ENCODE data around the gene PAX5.

The PAX5 gene

DNA sequence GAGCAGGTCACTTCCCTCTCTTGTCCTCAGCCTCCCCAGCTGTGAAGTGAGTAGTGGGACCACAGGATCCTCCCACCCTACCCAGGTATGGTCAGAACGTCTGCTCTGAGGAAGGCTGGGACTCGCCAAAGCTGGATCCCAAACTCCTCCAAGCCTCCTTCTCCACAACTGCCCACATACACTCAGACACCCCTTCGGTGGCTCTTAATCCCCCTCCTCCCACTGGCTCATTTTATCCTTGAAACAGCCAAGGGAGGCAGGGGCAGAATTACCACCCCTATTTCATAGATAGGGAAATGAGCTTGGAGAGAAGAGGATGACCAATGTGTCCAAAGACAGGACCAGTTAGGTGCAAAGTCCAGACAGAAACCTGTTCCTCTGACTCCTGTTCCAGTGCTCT lies 121.4 kb downstream of the PAX5 start:
- H3K36me3 ChIP-seq (ENCODE audit: control insufficient read depth, insufficient read depth, low read length) = no peaks in the 10 kb centered on the region
- H3K4me3 ChIP-seq (ENCODE audit: low read depth, low read length) = no peak overlapping the region
- H3K9me3 ChIP-seq (ENCODE audit: control insufficient read depth, insufficient read depth, low read length) = no peaks in the 10 kb centered on the region
- no peaks in the 10 kb centered on the region for H3K27me3 ChIP-seq (ENCODE audit: control insufficient read depth, insufficient read depth, low read length)
- peaks cover 4% of the 10 kb centered on the region for H3K4me1 ChIP-seq (ENCODE audit: control insufficient read depth, insufficient read depth, low read length)
- no peak overlapping the region for H3K9ac ChIP-seq (ENCODE audit: low read depth, low read length)

GRCh38 chr9:36911601-36912412 lies 122.3 kb downstream of the PAX5 start:
- Histone ChIP-seq H3K4me3 (ENCODE audit: low read depth, low read length) (no peak overlapping the region), H3K9ac (ENCODE audit: low read depth, low read length) (no peak overlapping the region), H3K9me3 (ENCODE audit: control insufficient read depth, insufficient read depth, low read length) (no peaks in the 10 kb centered on the region), H3K27me3 (ENCODE audit: control insufficient read depth, insufficient read depth, low read length) (no peaks in the 10 kb centered on the region), H3K36me3 (ENCODE audit: control insufficient read depth, insufficient read depth, low read length) (no peaks in the 10 kb centered on the region), H3K4me1 (ENCODE audit: control insufficient read depth, insufficient read depth, low read length) (peaks cover 4% of the 10 kb centered on the region)

- Histone ChIP-seq H3K27me3 (ENCODE audit: control insufficient read depth, insufficient read depth, low read length) (no peaks in the 10 kb centered on the region), H3K4me3 (ENCODE audit: low read depth, low read length) (no peak overlapping the region), H3K4me1 (ENCODE audit: control insufficient read depth, insufficient read depth, low read length) (peaks cover 4% of the 10 kb centered on the region), H3K36me3 (ENCODE audit: control insufficient read depth, insufficient read depth, low read length) (no peaks in the 10 kb centered on the region), H3K9me3 (ENCODE audit: control insufficient read depth, insufficient read depth, low read length) (no peaks in the 10 kb centered on the region), H3K9ac (ENCODE audit: low read depth, low read length) (no peak overlapping the region)
Measured at GRCh38 chr9:36911037-36911436, 123.0 kb downstream of the PAX5 start.

DNA sequence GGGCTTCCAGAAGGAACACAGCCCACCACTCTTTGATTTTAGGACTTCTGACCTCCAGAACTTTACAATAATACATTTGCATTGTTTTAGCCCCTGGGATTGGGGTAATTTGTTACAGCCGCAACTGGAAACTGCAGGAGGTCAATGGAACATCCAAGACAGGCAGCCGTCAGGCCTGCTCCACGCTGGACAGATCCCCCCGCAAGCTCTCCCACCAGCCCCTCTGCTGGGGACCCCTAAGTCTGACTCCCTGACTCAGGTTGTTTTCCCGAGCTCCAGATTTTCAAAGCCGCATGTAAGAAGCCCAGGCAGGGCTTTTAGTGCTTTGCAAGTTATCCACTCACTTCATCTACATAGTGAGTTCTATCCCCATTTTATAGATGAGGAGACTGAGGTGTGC lies 127.6 kb downstream of the PAX5 start:
- no peak overlapping the region for H3K9ac ChIP-seq (ENCODE audit: low read depth, low read length)
- no peaks in the 10 kb centered on the region for H3K36me3 ChIP-seq (ENCODE audit: control insufficient read depth, insufficient read depth, low read length)
- H3K9me3 ChIP-seq (ENCODE audit: control insufficient read depth, insufficient read depth, low read length) = no peaks in the 10 kb centered on the region
- peaks cover 4% of the 10 kb centered on the region for H3K4me1 ChIP-seq (ENCODE audit: control insufficient read depth, insufficient read depth, low read length)
- no peaks in the 10 kb centered on the region for H3K27me3 ChIP-seq (ENCODE audit: control insufficient read depth, insufficient read depth, low read length)
- no peak overlapping the region for H3K4me3 ChIP-seq (ENCODE audit: low read depth, low read length)

DNA sequence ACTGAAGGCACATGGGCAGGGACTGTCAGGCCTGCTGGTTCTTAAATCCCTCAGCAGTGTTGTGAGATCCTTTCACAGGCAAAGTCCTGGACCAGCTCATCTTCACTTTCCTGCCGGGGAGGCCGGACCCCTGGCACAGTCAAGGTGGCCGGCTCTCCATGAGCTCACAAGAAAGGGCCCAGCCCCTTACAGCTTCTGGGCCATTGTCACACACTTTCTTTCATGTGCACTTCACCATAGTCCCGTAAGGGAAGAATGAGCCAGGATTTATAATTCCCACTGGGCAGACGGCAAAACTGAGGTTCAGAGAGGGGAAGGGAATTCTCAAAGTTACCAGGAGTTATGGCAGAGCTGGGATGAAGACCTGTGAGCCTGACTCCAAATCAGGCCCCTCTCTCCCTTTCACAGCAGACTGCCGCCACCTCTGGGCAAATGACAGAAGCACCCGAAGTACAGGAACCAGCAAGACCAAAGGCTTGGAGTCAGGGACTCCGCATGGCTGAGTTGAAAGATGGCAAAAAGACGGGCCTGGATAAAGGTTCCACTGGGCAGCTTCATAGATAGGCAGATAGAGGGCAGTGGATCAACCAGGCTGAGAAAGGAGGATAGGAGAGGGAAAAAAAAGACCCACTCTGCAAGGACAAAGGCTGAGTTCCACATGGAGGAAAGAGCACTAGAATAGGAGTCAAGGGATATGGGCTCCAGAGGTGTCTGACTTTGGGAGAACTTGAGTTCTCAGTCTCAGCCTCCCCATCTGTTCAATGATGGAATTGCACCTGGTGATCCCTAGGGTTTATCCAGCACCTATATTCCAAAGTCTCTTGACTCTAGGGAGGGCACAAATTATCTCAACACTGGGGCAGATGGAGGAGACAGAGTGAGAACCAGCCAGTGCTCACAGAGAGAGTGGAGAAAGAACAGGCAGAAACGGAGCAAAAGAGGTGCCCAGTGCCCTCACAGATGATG lies 128.7 kb downstream of the PAX5 start:
- Histone ChIP-seq H3K36me3 (ENCODE audit: control insufficient read depth, insufficient read depth, low read length) (no peaks in the 10 kb centered on the region), H3K4me3 (ENCODE audit: low read depth, low read length) (no peak overlapping the region), H3K4me1 (ENCODE audit: control insufficient read depth, insufficient read depth, low read length) (peaks cover 4% of the 10 kb centered on the region), H3K9ac (ENCODE audit: low read depth, low read length) (no peak overlapping the region), H3K9me3 (ENCODE audit: control insufficient read depth, insufficient read depth, low read length) (no peaks in the 10 kb centered on the region), H3K27me3 (ENCODE audit: control insufficient read depth, insufficient read depth, low read length) (no peaks in the 10 kb centered on the region)

GRCh38 chr9:36903541-36904435 lies 130.3 kb downstream of the PAX5 start:
- Histone ChIP-seq H3K4me3 (ENCODE audit: low read depth, low read length) (no peak overlapping the region), H3K9ac (ENCODE audit: low read depth, low read length) (no peak overlapping the region), H3K4me1 (ENCODE audit: control insufficient read depth, insufficient read depth, low read length) (no peaks in the 10 kb centered on the region), H3K9me3 (ENCODE audit: control insufficient read depth, insufficient read depth, low read length) (no peaks in the 10 kb centered on the region), H3K27me3 (ENCODE audit: control insufficient read depth, insufficient read depth, low read length) (no peaks in the 10 kb centered on the region), H3K36me3 (ENCODE audit: control insufficient read depth, insufficient read depth, low read length) (no peaks in the 10 kb centered on the region)

- no peaks in the 10 kb centered on the region for H3K9me3 ChIP-seq (ENCODE audit: control insufficient read depth, insufficient read depth, low read length)
- no peaks in the 10 kb centered on the region for H3K27me3 ChIP-seq (ENCODE audit: control insufficient read depth, insufficient read depth, low read length)
- no peak overlapping the region for H3K9ac ChIP-seq (ENCODE audit: low read depth, low read length)
- H3K4me3 ChIP-seq (ENCODE audit: low read depth, low read length) = no peak overlapping the region
- H3K36me3 ChIP-seq (ENCODE audit: control insufficient read depth, insufficient read depth, low read length) = no peaks in the 10 kb centered on the region
- no peaks in the 10 kb centered on the region for H3K4me1 ChIP-seq (ENCODE audit: control insufficient read depth, insufficient read depth, low read length)
Measured at GRCh38 chr9:36902861-36903524, 131.1 kb downstream of the PAX5 start.

GRCh38 chr9:36902080-36902716 lies 131.9 kb downstream of the PAX5 start:
- H3K9me3 ChIP-seq (ENCODE audit: control insufficient read depth, insufficient read depth, low read length) = no peaks in the 10 kb centered on the region
- no peak overlapping the region for H3K4me3 ChIP-seq (ENCODE audit: low read depth, low read length)
- no peaks in the 10 kb centered on the region for H3K36me3 ChIP-seq (ENCODE audit: control insufficient read depth, insufficient read depth, low read length)
- no peaks in the 10 kb centered on the region for H3K27me3 ChIP-seq (ENCODE audit: control insufficient read depth, insufficient read depth, low read length)
- H3K9ac ChIP-seq (ENCODE audit: low read depth, low read length) = no peak overlapping the region
- no peaks in the 10 kb centered on the region for H3K4me1 ChIP-seq (ENCODE audit: control insufficient read depth, insufficient read depth, low read length)

DNA sequence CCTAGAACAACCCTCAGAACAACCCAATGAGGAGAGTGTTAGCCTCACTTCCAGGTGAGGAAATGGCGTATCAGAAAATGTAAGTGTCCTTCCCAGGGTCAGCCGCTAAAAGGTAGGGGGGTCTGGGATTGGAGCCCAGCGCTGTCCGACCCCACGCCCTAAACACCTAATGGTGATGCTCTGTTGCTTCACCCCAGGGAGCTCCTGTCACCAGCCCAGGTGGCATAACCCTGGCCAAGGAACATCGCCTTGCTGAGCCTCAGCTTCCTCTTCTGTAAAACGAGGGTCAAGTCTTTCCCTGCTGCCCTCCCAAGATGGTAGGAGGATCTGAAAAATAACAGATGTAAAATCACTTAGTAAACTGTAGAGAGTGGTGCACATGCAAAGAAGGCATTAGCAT lies 132.5 kb downstream of the PAX5 start:
- Histone ChIP-seq H3K36me3 (ENCODE audit: control insufficient read depth, insufficient read depth, low read length) (no peaks in the 10 kb centered on the region), H3K9me3 (ENCODE audit: control insufficient read depth, insufficient read depth, low read length) (no peaks in the 10 kb centered on the region), H3K9ac (ENCODE audit: low read depth, low read length) (no peak overlapping the region), H3K4me3 (ENCODE audit: low read depth, low read length) (no peak overlapping the region), H3K27me3 (ENCODE audit: control insufficient read depth, insufficient read depth, low read length) (no peaks in the 10 kb centered on the region), H3K4me1 (ENCODE audit: control insufficient read depth, insufficient read depth, low read length) (no peaks in the 10 kb centered on the region)

- Histone ChIP-seq H3K27me3 (ENCODE audit: control insufficient read depth, insufficient read depth, low read length) (no peaks in the 10 kb centered on the region), H3K4me3 (ENCODE audit: low read depth, low read length) (no peak overlapping the region), H3K9ac (ENCODE audit: low read depth, low read length) (no peak overlapping the region), H3K9me3 (ENCODE audit: control insufficient read depth, insufficient read depth, low read length) (no peaks in the 10 kb centered on the region), H3K4me1 (ENCODE audit: control insufficient read depth, insufficient read depth, low read length) (no peaks in the 10 kb centered on the region), H3K36me3 (ENCODE audit: control insufficient read depth, insufficient read depth, low read length) (no peaks in the 10 kb centered on the region)
Measured at GRCh38 chr9:36900856-36901220, 133.2 kb downstream of the PAX5 start.
